Keratinocyte (primary cell): ENCODE measurements around the gene ZBTB44.

Experiments
- CTCF ChIP-seq, 3 experiments: IDR thresholded peaks in 1 of 3; conservative IDR thresholded peaks in 1 of 3; optimal IDR thresholded peaks in 1 of 3; 2 replicates in 2 of 3; 3 replicates in 1 of 3; pipeline versions ENCODE3 to v1.5.1; 2011; ENCODE audit warnings: low read length in 3 of 3, mild to moderate bottlenecking in 3 of 3, moderate library complexity in 2 of 3, control low read depth in 1 of 3, inconsistent platforms in 1 of 3; ENCODE audit not compliant: insufficient read depth in 2 of 3; ENCODE audit errors: extremely low read depth in 1 of 3
- EZH2 ChIP-seq: IDR thresholded peaks from one replicate; pipeline ENCODE4 v1.6.1; 2012; ENCODE audit warnings: inconsistent platforms, mild to moderate bottlenecking, low read length, moderate library complexity

- no peak for TF ChIP-seq CTCF (optimal IDR thresholded peaks at IDR 0.05 in 1 of 3, IDR thresholded peaks at IDR 0.05 in 1 of 3, conservative IDR thresholded peaks at IDR 0.05 in 1 of 3; ENCODE audit: extremely low read depth in 1 of 3, insufficient read depth in 2 of 3, low read length in 3 of 3)
- no peak for TF ChIP-seq EZH2
These were observed 102.2 kb downstream of the ZBTB44 start for GRCh38 chr11:130212431-130212961.
